Retina (tissue), 1 donor: Measurements from ENCODE around the gene NUPR1.
"Not testable (repeated sequence)": the region's sequence is repeated elsewhere in the genome, so short reads cannot be mapped to it uniquely, and the experiment has no call there.

Experiments used
- DNase-seq: peaks from one replicate; pipeline ENCODE4 v3.0.0-alpha.2; 2016

The NUPR1 gene

GRCh38 chr16:28554634-28555423, 16.1 kb upstream of the NUPR1 start:
- DNase-seq, result no peak

- peak; percentile 99 for DNase-seq
Measured at GRCh38 chr16:28553776-28554633, 15.2 kb upstream of the NUPR1 start, which contains the start of gene SGF29. Gene SGF29 (plus strand): TSS chr16:28553920. CDS start chr16:28581070, 27,150 bp downstream.

GRCh38 chr16:28549301-28549899, 10.6 kb upstream of the NUPR1 start:
- no peak for DNase-seq

DNA sequence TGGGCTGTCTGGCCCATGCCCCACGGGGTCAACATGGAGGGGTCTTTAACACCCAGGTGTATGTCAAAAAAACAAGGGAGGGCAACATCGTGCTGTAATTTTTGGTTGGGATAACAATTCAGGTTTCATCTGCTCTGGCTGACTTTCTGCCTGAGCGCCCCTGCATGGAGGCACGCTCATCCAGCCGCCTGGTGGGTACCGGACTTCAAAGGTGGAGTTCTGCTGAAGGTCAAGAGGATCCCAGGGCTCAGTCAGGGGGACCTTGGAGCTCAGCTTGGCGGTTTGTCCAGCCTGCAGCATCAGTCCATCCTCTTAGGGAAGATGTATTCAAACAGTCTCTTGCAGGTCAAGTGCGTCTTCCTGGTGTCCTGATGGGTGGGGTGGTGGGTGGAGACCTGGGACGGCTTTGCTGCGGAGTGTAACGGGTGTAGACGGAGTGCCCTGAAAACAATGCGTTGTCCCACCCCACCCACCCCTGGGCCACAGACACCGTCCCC, 9.6 kb upstream of the NUPR1 start:
- DNase-seq, result no peak

- DNase-seq, result no peak
Measured at GRCh38 chr16:28546626-28547025, 7.9 kb upstream of the NUPR1 start.

DNA sequence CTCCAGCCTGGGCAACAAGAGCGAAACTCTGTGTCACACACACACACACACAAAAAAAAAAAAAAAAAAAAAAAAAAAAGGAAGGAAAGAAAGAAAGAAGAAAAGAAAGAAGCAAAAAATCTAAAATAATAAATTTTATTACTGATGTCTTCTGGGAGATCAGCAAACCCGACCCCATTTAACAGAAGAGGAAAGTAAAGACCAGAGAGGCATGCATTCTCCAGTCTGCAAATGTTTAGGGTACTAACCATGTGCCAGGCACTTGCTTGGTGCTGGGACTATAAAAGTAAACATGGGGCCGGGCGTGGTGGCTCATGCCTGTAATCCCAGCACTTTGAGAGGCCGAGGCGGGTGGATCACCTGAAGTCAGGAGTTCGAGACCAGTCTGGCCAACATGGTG, 7.2 kb upstream of the NUPR1 start:
- not testable (repeated sequence) for DNase-seq

GRCh38 chr16:28544998-28545397, 6.2 kb upstream of the NUPR1 start:
- no peak for DNase-seq

DNA sequence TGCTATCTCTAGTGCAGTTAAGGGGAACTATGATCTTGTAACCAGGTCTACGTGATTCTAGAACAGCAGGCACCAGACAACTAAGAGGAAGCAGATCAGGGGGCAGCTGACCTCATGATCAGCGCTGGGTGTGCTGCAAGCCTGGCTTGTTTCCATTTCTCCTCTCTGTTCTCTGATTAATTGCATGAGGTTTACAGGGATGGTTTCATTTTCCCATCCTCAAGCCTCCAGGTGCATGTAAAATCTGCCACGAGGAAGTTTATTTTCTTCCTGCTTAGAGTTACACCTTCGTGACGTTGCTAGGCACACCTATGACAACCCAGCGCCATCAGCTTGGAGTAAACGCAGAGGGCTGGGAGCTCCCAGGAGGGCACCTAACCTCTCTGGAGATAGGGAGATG, 4.3 kb upstream of the NUPR1 start:
- no peak for DNase-seq

DNA sequence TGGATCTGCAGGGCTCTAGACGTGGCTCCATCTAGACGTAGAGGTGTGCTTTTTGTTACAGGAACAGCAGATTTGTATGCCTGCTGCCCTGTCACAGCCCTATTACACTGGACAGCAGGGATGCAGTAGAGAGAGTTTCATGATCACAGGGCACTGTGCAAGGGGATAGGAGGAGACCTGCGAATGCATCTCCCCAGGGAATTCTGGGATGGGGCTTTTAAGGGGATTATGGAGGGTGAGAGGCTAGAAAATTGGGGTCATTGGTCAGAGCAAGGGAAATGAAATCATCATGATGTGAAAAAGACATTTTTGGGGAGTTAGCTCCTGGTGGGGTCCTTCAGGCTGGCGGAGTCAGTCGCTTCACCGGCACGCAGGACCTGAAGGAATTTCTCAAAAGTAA, 3.9 kb upstream of the NUPR1 start:
- no peak for DNase-seq

GRCh38 chr16:28540346-28540745, 1.6 kb upstream of the NUPR1 start:
- no peak for DNase-seq

DNA sequence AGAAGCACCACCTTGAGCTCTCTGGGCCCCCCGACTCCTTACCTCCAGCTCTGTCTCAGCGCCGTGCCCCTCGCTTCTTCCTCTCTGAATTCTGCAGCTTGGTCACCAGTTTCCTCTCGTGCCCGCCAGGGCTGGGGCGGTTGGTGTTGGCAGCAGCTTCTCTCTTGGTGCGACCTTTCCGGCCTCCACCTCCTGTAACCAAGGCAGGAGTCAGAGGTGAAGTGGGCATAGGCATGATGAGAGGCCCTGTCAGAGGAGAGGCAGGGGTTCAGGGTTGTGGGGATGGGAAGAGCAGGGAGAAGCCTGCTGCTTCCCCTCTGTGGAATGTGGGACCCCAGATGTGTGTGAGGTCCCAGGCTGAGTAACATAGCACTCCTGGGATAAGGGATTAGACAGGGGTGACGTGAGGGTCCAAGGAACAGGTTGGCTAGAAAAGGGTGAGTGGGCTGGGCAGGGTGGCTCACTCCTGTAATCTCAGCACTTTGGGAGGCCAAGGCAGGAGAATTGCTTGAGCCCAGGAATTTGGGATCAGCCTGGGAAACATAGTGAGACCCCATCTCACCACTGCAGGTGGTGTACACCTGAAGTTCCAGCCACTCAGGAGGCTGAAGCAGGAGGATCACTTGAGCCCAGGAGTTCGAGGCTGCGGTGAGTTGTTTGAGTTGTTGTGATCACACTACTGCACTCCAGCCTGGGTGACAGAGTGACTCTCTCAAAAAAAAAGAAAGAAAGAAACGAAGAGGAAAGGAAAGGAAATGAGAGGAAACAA, 626 bp downstream of the NUPR1 start:
- DNase-seq, result no peak

GRCh38 chr16:28537076-28537475, 1.7 kb downstream of the NUPR1 start:
- DNase-seq, result no peak

DNA sequence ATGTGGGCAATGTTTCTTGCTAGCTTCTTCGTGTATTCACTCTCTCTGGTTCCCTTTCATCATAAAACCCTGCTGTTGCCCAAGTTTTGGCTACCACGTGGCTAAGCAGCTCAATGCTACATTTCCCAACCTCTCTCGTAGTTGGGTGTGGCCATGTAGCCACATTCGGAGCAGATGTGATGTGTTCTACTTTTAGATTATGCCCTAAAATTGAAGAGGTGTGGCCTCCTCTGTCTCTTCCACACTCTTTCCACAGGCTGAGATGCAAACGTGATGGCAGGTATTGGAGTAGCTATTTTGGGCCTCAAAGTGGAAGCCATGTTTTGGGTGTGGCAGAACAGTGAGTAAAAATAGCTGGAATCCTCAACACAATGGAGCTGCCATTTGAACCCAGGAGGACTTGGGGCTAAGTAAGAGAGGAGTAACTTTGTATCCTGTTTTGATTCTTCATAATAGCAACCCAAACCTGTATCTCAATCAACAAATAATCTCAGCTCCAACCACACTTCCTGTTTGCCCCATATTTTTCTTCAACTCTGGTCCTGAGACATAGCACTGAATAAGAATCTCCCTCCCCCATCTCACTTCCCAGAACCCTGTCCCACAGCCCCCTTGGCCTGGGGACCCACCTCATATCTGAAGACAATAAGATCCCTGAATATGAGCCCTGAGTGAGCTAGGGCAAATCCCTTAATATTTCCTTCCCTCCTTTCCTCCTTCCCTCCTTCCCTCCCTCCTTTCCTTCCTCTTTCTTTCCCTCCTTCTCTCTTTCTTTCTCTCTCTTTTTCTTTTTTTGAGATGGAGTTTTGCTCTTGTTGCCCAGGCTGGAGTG, 4.0 kb downstream of the NUPR1 start:
- no peak for DNase-seq

DNA sequence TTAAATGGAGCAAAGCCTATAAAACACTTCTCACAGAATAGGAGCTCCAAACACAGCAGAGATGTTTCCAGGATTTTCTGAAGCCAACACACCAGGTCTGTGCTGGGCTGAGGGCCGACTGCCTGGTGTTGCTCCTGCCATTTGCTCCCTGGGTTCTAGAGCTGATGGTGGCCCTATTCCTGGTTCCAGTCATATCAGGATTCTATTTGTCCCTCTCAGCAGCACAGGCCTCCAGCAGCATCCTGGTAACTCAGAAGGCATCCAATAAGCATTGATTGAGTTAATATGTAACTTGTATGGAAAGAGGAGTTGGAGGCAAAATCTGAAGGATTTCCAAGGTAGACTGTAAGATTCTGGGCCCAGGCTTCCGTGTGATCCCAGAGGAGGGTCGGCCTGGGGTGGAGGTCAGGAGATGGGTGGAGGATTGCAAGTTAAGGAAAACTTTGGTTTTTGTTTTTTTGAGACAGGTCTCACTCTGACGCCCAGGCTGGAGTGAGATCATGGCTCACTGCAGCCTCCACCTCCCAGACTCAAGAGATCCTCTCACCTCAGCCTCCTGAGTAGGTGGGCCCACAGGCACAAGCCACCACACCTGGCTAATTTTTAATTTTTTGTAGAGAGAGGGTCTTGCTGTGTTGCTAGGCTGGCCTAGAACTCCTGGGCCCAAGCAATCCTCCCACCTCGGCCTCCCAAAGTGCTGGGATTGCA, 5.7 kb downstream of the NUPR1 start:
- DNase-seq, result no peak

DNA sequence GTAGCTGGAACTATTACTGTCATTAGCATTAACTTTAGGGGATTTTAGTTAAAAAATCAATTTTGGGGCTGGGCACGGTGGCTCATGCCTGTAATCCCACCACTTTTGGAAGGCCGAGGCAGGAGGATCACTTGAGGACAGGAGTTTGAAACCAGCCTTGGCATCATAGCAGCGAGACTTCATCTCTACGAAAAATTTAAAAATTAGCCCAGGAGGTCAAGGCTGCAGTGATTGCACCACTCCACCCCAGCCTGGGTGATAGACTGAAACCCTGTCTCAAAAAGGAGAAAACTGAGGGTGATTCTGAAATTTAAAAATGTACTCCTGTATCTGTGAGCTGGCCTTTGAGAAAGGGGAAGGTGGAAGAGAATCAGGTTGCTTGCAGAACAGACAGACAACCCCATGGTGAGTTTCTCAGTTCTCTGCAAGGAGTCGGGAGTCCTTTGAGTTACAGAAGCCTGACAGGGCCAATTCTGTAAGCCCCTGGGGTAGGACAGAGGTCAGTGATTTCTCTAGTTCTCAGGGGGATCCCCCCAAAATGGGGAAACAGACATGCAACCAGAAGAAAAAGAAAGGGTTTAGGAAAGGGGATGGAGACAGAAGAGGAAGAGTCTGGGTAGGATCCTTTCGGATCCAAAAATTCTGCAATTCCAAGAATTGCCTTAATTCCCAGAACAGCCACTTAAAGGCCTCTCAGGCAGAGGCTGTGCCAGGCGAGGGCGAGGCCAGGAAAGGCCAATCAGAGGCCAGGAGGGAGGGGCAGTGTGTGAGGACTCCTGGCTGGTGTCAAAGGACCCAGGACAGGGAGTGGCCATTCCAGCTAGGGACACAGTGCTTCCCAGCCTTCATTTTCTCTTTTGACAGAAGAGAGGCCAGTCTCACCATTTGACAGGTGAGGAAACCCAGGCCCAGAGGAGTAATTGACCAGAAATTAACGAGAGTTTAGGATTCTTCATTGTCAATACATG, 6.7 kb downstream of the NUPR1 start:
- no peak for DNase-seq

- no peak for DNase-seq
Measured at GRCh38 chr16:28529124-28529523, 9.7 kb downstream of the NUPR1 start.

- no peak for DNase-seq
Measured at GRCh38 chr16:28528463-28528867, 10.3 kb downstream of the NUPR1 start.

- no peak for DNase-seq
Measured at GRCh38 chr16:28527985-28528384, 10.8 kb downstream of the NUPR1 start.

DNA sequence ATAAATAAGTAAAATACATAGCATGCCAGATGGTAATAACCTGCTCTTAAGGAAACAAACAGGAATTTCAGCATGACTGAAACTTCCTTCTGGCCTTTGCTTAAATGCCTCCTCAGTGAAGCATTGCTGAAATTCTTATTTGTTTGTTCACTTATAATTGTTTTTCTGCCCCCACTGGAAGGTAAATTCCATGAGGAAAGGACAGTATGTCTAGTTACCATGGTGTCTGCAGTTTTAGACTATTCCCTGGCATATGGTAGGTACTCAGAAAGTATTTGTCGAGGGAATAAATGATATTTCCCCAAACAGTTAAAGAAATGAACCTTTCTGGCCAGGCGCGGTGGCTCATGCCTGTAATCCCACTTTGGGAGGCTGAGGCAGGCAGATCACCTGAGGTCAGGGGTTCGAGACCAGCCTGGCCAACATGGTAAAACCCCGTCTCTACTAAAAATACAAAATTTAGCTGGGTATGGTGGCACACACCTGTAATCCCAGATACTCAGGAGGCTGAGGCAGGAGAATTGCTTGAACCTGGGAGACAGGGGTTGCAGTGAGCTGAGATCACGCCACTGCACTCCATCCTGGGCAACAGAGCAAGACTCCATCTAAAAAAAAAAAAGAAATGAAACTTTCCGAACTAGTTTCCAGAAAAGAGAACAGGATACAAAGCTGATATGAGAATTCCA, 11.5 kb downstream of the NUPR1 start:
- not testable (repeated sequence) for DNase-seq
